Stimulated activated CD4-positive, alpha-beta T cell treated with anti-CD3 and anti-CD28 coated beads, Interleukin-4, amount 100 ng/mL, for 4 hours (primary cell): ENCODE data around the gene S100A11.

Experiments used
- DNase-seq, 2 experiments: peaks; one replicate each; pipeline ENCODE4 v3.0.0-alpha.2; 2020

The S100A11 gene

GRCh38 chr1:152001631-152002584, 34.9 kb downstream of the S100A11 start:
- DNase-seq: peak; percentile 68

GRCh38 chr1:152000964-152001630, 35.7 kb downstream of the S100A11 start:
- DNase-seq: no peak

- no peak for DNase-seq
Observed at GRCh38 chr1:151998611-151999362, 38.0 kb downstream of the S100A11 start.

- DNase-seq: no peak
Observed at GRCh38 chr1:151997284-151997570, 39.6 kb downstream of the S100A11 start.

- no peak for DNase-seq
Observed at GRCh38 chr1:151995774-151996173, 41.0 kb downstream of the S100A11 start.

GRCh38 chr1:151994956-151995355, 41.8 kb downstream of the S100A11 start:
- no peak for DNase-seq

- DNase-seq: peak; percentile 66 to 79
Observed at GRCh38 chr1:151993734-151994496, 42.9 kb downstream of the S100A11 start, which contains the start of gene S100A10. TSS of gene S100A10 (minus strand) at chr1:151993859. CDS start at chr1:151986230, 7,629 bp downstream.

- DNase-seq: peak; percentile 22
Observed at GRCh38 chr1:151993084-151993733, 43.6 kb downstream of the S100A11 start.

GRCh38 chr1:151992303-151993083, 44.3 kb downstream of the S100A11 start:
- DNase-seq: no peak

- DNase-seq: no peak
Observed at GRCh38 chr1:151991663-151992302, 45.0 kb downstream of the S100A11 start.

- DNase-seq: no peak
Observed at GRCh38 chr1:151990856-151991198, 46.0 kb downstream of the S100A11 start.

GRCh38 chr1:151990058-151990855, 46.5 kb downstream of the S100A11 start:
- DNase-seq: no peak

- DNase-seq: peak; percentile 30 to 32
Observed at GRCh38 chr1:151989211-151989862, 47.5 kb downstream of the S100A11 start.

GRCh38 chr1:151988405-151988923, 48.3 kb downstream of the S100A11 start:
- no peak for DNase-seq

- DNase-seq: no peak
Observed at GRCh38 chr1:151986501-151987190, 50.2 kb downstream of the S100A11 start.

- no peak for DNase-seq
Observed at GRCh38 chr1:151985768-151986167, 51.0 kb downstream of the S100A11 start.

- no peak for DNase-seq
Observed at GRCh38 chr1:151985270-151985669, 51.5 kb downstream of the S100A11 start.

GRCh38 chr1:151984313-151984956, 52.4 kb downstream of the S100A11 start:
- no peak for DNase-seq
